Keratinocyte (primary cell): Measurements from ENCODE around the gene UBE2D2. TPM values are rescaled to one million over a fixed set of nuclear protein-coding genes. Genes with fewer than 3 reads are reported as not detected.

Experiments
- DNase-seq: peaks from one replicate; pipeline ENCODE4 v3.0.0-alpha.2; 2011; ENCODE audit warnings: low read depth, missing footprints, low spot score
- FAIRE-seq: peaks from 2 replicates; lab custom pipeline; 2011; peaks lifted over from hg19 to GRCh38; lab: Jason Lieb, UNC
- H2AFZ ChIP-seq: 2 replicates; pipeline ENCODE4 v1.6.0; 2012; ENCODE audit warnings: low read length, control low read depth, inconsistent platforms; ENCODE audit not compliant: control insufficient read depth
- H3K27ac ChIP-seq: 2 replicates; pipeline ENCODE4 v1.5.1; 2011; ENCODE audit warnings: low read length; ENCODE audit not compliant: control insufficient read depth, insufficient read depth
- H3K27me3 ChIP-seq: 3 replicates; pipeline ENCODE4 v1.6.0; 2011; ENCODE audit warnings: low read length; ENCODE audit not compliant: control insufficient read depth, insufficient read depth; ENCODE audit errors: extremely low read depth
- H3K36me3 ChIP-seq, 2 experiments: 2 replicates in 1 of 2; 3 replicates in 1 of 2; pipeline ENCODE4 v1.5.1; 2011; ENCODE audit warnings: low read length in 2 of 2, mild to moderate bottlenecking in 1 of 2; ENCODE audit not compliant: control insufficient read depth in 2 of 2, insufficient read depth in 2 of 2; ENCODE audit errors: extremely low read depth in 1 of 2
- H3K4me1 ChIP-seq: 3 replicates; pipeline ENCODE4 v1.5.1; 2011; ENCODE audit warnings: low read length; ENCODE audit not compliant: control insufficient read depth, insufficient read depth; ENCODE audit errors: extremely low read depth
- H3K4me2 ChIP-seq: 3 replicates; pipeline ENCODE4 v1.6.0; 2011; ENCODE audit warnings: low read depth, low read length; ENCODE audit not compliant: control insufficient read depth, insufficient read depth; ENCODE audit errors: extremely low read depth
- H3K4me3 ChIP-seq, 3 experiments: fragments of 200-600 bp in 1 of 3; sonication (generic) in 1 of 3; 2 replicates in 2 of 3; 3 replicates in 1 of 3; pipeline ENCODE4 v1.5.1; 2011 to 2016; ENCODE audit warnings: low read length in 3 of 3, mild to moderate bottlenecking in 3 of 3, control low read depth in 2 of 3, inconsistent platforms in 1 of 3, low read depth in 1 of 3, mixed read lengths in 1 of 3, mixed run types in 1 of 3, moderate library complexity in 1 of 3; ENCODE audit not compliant: control insufficient read depth in 2 of 3, insufficient read depth in 2 of 3; ENCODE audit errors: extremely low read depth in 1 of 3
- H3K79me2 ChIP-seq: 2 replicates; pipeline ENCODE4 v1.6.0; 2012; ENCODE audit warnings: low read length; ENCODE audit not compliant: control insufficient read depth, insufficient read depth
- H3K9ac ChIP-seq: 3 replicates; pipeline ENCODE4 v1.6.0; 2011; ENCODE audit warnings: low read length; ENCODE audit not compliant: control insufficient read depth, insufficient read depth; ENCODE audit errors: extremely low read depth
- H3K9me1 ChIP-seq: 3 replicates; pipeline ENCODE4 v1.6.0; 2011; ENCODE audit warnings: low read length; ENCODE audit not compliant: control insufficient read depth, insufficient read depth; ENCODE audit errors: extremely low read depth
- H3K9me3 ChIP-seq: 2 replicates; pipeline ENCODE4 v1.5.1; 2012; ENCODE audit warnings: low read depth, low read length; ENCODE audit not compliant: control insufficient read depth
- H4K20me1 ChIP-seq: 3 replicates; pipeline ENCODE4 v1.6.0; 2011; ENCODE audit warnings: low read length; ENCODE audit not compliant: control insufficient read depth, insufficient read depth; ENCODE audit errors: extremely low read depth
- CTCF ChIP-seq, 3 experiments: IDR thresholded peaks in 1 of 3; conservative IDR thresholded peaks in 1 of 3; optimal IDR thresholded peaks in 1 of 3; 2 replicates in 2 of 3; 3 replicates in 1 of 3; pipeline versions ENCODE3 to v1.5.1; 2011; ENCODE audit warnings: low read length in 3 of 3, mild to moderate bottlenecking in 3 of 3, moderate library complexity in 2 of 3, control low read depth in 1 of 3, inconsistent platforms in 1 of 3; ENCODE audit not compliant: insufficient read depth in 2 of 3; ENCODE audit errors: extremely low read depth in 1 of 3
- EZH2 ChIP-seq: IDR thresholded peaks from one replicate; pipeline ENCODE4 v1.6.1; 2012; ENCODE audit warnings: inconsistent platforms, mild to moderate bottlenecking, low read length, moderate library complexity
- dilution Hi-C: fragments of 300-500 bp; cut with MboI; formaldehyde crosslinking; loops from one replicate; pipeline ENCODE4 v1.7.0; 2020; ENCODE audit warnings: low sequenced_read_pairs; ENCODE audit not compliant: extremely low pct_ligation_motif_present
- polyA plus RNA-seq, 5 experiments: library from polyadenylated mRNA; depleted of rRNA in 3 of 5; stranded (reverse) in 3 of 5; stranded (forward) in 1 of 5; unstranded in 1 of 5; fragments of >200 nt; gene quantifications; 1 replicate in 1 of 5; 2 replicates in 3 of 5; 3 replicates in 1 of 5; pipeline versions ENCODE4 v1.2.1 to v1.2.3, GENCODE V29; 2011 to 2012; ENCODE audit warnings: missing spikeins in 2 of 5, low read depth in 1 of 5, low replicate concordance in 1 of 5

The UBE2D2 gene
- polyA plus RNA-seq, 1 donor (not counting 4 experiments of a cell fraction or from before 2014, with no cell fraction given), result 127 TPM

GRCh38 chr5:139634541-139634940 is 73.4 kb downstream of the UBE2D2 start:
- Histone ChIP-seq H3K9ac (no peak overlapping the region), H2AFZ (no peak overlapping the region), H3K9me1 (no peaks in the 10 kb centered on the region), H3K27ac (no peak overlapping the region), H3K4me3 (no peak overlapping the region), H3K36me3 (peaks cover 3 to 4% of the 10 kb centered on the region in 2 experiments), H3K4me2 (no peak overlapping the region), H3K4me1 (peaks cover 25% of the 10 kb centered on the region), H4K20me1 (peaks cover 4% of the 10 kb centered on the region), H3K79me2 (no peaks in the 10 kb centered on the region), H3K27me3 (no peaks in the 10 kb centered on the region), H3K9me3 (no peaks in the 10 kb centered on the region)
- TF ChIP-seq CTCF (optimal IDR thresholded peaks at IDR 0.05 in 1 of 3, IDR thresholded peaks at IDR 0.05 in 1 of 3, conservative IDR thresholded peaks at IDR 0.05 in 1 of 3; ENCODE audit: extremely low read depth in 1 of 3, insufficient read depth in 2 of 3, low read length in 3 of 3) (no peak), EZH2 (no peak)
- dilution Hi-C loops, result no loop called here
- DNase-seq (no peak), FAIRE-seq (no peak)

DNA sequence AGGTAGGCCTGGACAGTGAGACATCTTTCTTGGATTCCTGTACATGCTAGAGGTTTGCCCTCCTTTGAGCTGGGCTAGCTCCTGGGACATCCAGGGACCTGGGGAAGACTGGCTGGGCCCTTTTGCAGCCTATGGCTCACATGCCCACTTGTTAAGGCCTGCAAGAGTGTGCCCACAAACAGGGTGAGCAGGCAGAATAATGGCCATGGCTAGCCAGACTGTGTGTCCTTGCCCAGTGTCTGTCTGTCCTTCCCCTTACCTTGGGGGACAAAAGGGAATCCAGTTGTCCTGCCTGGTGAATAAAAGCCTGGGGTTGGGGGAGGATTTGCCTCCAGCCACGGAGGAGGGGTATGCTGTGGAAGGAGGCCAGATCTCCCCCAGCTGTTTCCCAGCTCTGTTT is 74.1 kb downstream of the UBE2D2 start:
- DNase-seq, result no peak
- Histone ChIP-seq H3K4me3 (no peak overlapping the region), H3K27me3 (no peaks in the 10 kb centered on the region), H3K9me1 (no peaks in the 10 kb centered on the region), H3K27ac (no peak overlapping the region), H3K9me3 (no peaks in the 10 kb centered on the region), H2AFZ (no peak overlapping the region), H3K79me2 (no peaks in the 10 kb centered on the region), H3K4me2 (no peak overlapping the region), H3K9ac (no peak overlapping the region), H3K4me1 (peaks cover 25% of the 10 kb centered on the region), H3K36me3 (peaks cover 2 to 4% of the 10 kb centered on the region in 2 experiments), H4K20me1 (peaks cover 4% of the 10 kb centered on the region)
- dilution Hi-C loops, result no loop called here
- FAIRE-seq, result no peak
- TF ChIP-seq EZH2, result no peak

- H3K4me2 ChIP-seq, result no peak overlapping the region
- dilution Hi-C loops, result no loop called here
- no peak for DNase-seq
Observed at GRCh38 chr5:139635606-139636206, 74.6 kb downstream of the UBE2D2 start.

More at GRCh38 chr5:139635606-139636206, 74.6 kb downstream of the UBE2D2 start:
- H3K27ac ChIP-seq, result no peak overlapping the region
- H3K27me3 ChIP-seq, result no peaks in the 10 kb centered on the region
- FAIRE-seq, result no peak
- H3K9me1 ChIP-seq, result no peaks in the 10 kb centered on the region
- TF ChIP-seq EZH2 (no peak), CTCF (optimal IDR thresholded peaks at IDR 0.05 in 1 of 3, IDR thresholded peaks at IDR 0.05 in 1 of 3, conservative IDR thresholded peaks at IDR 0.05 in 1 of 3; ENCODE audit: extremely low read depth in 1 of 3, insufficient read depth in 2 of 3, low read length in 3 of 3) (peak; percentile 42 to 60 (median 56))
- peaks cover 25% of the 10 kb centered on the region for H3K4me1 ChIP-seq
- H3K36me3 ChIP-seq, result peaks cover 2 to 4% of the 10 kb centered on the region in 2 experiments
- peaks cover 4% of the 10 kb centered on the region for H4K20me1 ChIP-seq
- H3K9me3 ChIP-seq, result no peaks in the 10 kb centered on the region
- no peaks in the 10 kb centered on the region for H3K79me2 ChIP-seq
- no peak overlapping the region for H3K4me3 ChIP-seq
- no peak overlapping the region for H3K9ac ChIP-seq
- H2AFZ ChIP-seq, result no peak overlapping the region
